ENCODE results near the gene TSNAXIP1.
"Not testable (repeated sequence)": the region's sequence is repeated elsewhere in the genome, so short reads cannot be mapped to it uniquely, and the experiment has no call there.

The TSNAXIP1 gene

DNA sequence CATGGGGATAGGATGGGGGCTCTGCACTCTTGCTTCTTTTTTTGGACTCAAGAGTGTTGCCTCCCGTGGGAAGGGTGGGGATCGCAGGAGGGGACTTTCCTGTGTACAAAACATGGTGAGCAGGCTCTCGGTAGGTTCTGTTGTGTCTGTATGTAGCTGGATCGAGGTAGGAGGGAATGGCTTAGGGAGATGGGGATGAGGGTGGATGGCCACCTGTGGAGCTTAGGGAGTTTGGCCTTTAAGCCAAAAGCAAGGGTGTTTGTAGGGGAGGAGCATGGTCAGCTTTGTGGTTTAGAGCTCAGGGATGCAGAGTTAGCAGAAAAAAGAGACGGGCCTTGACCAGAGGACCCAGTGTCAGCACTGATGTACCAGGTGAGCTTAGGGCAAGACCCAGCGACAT is 55.2 kb downstream of the TSNAXIP1 start:
- Mint-ChIP-seq H3K4me3 (no peak overlapping the region), H3K27me3 (ENCODE audit: low read depth) (no peaks in the 10 kb centered on the region), H3K4me1 (peaks cover 35% of the 10 kb centered on the region), H3K27ac (no peak overlapping the region), H3K9me3 (no peaks in the 10 kb centered on the region), H3K36me3 (ENCODE audit: low read depth) (peaks cover 36% of the 10 kb centered on the region)
- TF ChIP-seq, protein P1, sequence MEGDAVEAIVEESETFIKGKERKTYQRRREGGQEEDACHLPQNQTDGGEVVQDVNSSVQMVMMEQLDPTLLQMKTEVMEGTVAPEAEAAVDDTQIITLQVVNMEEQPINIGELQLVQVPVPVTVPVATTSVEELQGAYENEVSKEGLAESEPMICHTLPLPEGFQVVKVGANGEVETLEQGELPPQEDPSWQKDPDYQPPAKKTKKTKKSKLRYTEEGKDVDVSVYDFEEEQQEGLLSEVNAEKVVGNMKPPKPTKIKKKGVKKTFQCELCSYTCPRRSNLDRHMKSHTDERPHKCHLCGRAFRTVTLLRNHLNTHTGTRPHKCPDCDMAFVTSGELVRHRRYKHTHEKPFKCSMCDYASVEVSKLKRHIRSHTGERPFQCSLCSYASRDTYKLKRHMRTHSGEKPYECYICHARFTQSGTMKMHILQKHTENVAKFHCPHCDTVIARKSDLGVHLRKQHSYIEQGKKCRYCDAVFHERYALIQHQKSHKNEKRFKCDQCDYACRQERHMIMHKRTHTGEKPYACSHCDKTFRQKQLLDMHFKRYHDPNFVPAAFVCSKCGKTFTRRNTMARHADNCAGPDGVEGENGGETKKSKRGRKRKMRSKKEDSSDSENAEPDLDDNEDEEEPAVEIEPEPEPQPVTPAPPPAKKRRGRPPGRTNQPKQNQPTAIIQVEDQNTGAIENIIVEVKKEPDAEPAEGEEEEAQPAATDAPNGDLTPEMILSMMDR (IDR thresholded peaks at IDR 0.05; ENCODE audit: unreplicated experiment in 3 of 3), result no peak

- H3K27me3 Mint-ChIP-seq (ENCODE audit: low read depth), result no peaks in the 10 kb centered on the region
- H3K27ac Mint-ChIP-seq, result peak overlapping the region; percentile 11 to 44 (median 13)
- peaks cover 30% of the 10 kb centered on the region for H3K4me1 Mint-ChIP-seq
- TF ChIP-seq, protein P1 (IDR thresholded peaks at IDR 0.05; ENCODE audit: unreplicated experiment in 3 of 3), result no peak
- no peaks in the 10 kb centered on the region for H3K9me3 Mint-ChIP-seq
- no peak overlapping the region for H3K4me3 Mint-ChIP-seq
- peaks cover 35% of the 10 kb centered on the region for H3K36me3 Mint-ChIP-seq (ENCODE audit: low read depth)
Measured at GRCh38 chr16:67862623-67863583, 56.2 kb downstream of the TSNAXIP1 start.

- not testable (repeated sequence) for H3K27me3 Mint-ChIP-seq (ENCODE audit: low read depth); H3K9me3 Mint-ChIP-seq; H3K27ac Mint-ChIP-seq; H3K4me3 Mint-ChIP-seq
- peaks cover 32% of the 10 kb centered on the region for H3K36me3 Mint-ChIP-seq (ENCODE audit: low read depth)
- H3K4me1 Mint-ChIP-seq, result peaks cover 24% of the 10 kb centered on the region
Measured at GRCh38 chr16:67864044-67864443, 57.4 kb downstream of the TSNAXIP1 start.

DNA sequence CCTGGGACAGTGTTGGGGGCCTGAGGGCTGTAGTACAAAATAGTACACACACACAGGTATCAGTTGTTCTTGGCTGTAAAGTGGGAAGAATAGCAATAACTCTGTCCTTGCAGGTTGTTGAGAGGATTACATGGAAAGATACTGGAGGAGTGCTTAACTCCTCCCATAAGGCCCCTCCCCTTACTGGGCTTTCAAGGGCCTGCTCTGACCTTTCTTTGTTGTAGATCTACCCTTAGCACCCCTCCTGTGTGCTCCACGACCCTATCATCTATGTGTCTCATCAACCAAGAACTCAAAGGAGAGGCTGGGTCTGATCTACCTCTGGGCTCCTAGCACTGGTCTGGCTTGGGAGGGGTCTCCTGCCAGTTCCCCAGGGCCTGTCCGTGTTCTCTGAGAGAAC is 57.9 kb downstream of the TSNAXIP1 start:
- Mint-ChIP-seq H3K4me3 (no peak overlapping the region), H3K4me1 (peaks cover 24% of the 10 kb centered on the region), H3K9me3 (no peaks in the 10 kb centered on the region), H3K27me3 (ENCODE audit: low read depth) (no peaks in the 10 kb centered on the region), H3K36me3 (ENCODE audit: low read depth) (peaks cover 32% of the 10 kb centered on the region), H3K27ac (no peak overlapping the region)
- TF ChIP-seq, protein P1 (IDR thresholded peaks at IDR 0.05; ENCODE audit: unreplicated experiment in 3 of 3), result no peak

GRCh38 chr16:67865318-67865717 is 58.6 kb downstream of the TSNAXIP1 start:
- no peak overlapping the region for H3K27ac Mint-ChIP-seq
- H3K27me3 Mint-ChIP-seq (ENCODE audit: low read depth), result no peaks in the 10 kb centered on the region
- no peak overlapping the region for H3K4me3 Mint-ChIP-seq
- peaks cover 24% of the 10 kb centered on the region for H3K4me1 Mint-ChIP-seq
- H3K9me3 Mint-ChIP-seq, result no peaks in the 10 kb centered on the region
- H3K36me3 Mint-ChIP-seq (ENCODE audit: low read depth), result peaks cover 35% of the 10 kb centered on the region
- TF ChIP-seq, protein P1 (IDR thresholded peaks at IDR 0.05; ENCODE audit: unreplicated experiment in 3 of 3), result no peak

- no peaks in the 10 kb centered on the region for H3K9me3 Mint-ChIP-seq
Measured at GRCh38 chr16:67868290-67868689, 61.6 kb downstream of the TSNAXIP1 start.

More at GRCh38 chr16:67868290-67868689, 61.6 kb downstream of the TSNAXIP1 start:
- Mint-ChIP-seq H3K4me3 (no peak overlapping the region), H3K4me1 (peaks cover 7% of the 10 kb centered on the region), H3K27me3 (ENCODE audit: low read depth) (no peaks in the 10 kb centered on the region), H3K27ac (peak overlapping the region in 1 of 3 experiments; percentile 35), H3K36me3 (ENCODE audit: low read depth) (peaks cover 37% of the 10 kb centered on the region)
- TF ChIP-seq, protein P1 (IDR thresholded peaks at IDR 0.05; ENCODE audit: unreplicated experiment in 3 of 3), result no peak

Data from nephron (organoid).